HepG2 (cell line): Measurements from ENCODE around the gene CYTH1. TPM values are rescaled to one million over a fixed set of nuclear protein-coding genes. Genes with fewer than 3 reads are reported as not detected.

Experiments
- BHLHE40 ChIP-seq: IDR thresholded peaks from 2 replicates; pipeline ENCODE4 v1.6.1; 2011; ENCODE audit warnings: low read length, improper control_type of control experiment
- ELF4 ChIP-seq: sonication (generic); formaldehyde crosslinking; IDR thresholded peaks from 2 replicates; pipeline ENCODE4 v1.5.0; 2020; ENCODE audit warnings: missing genetic modification reagents, mild to moderate bottlenecking, moderate library complexity, borderline replicate concordance
- HMG20B ChIP-seq: conservative IDR thresholded peaks from 2 replicates; pipeline ENCODE4 v1.6.1; 2016; ENCODE audit warnings: missing genetic modification reagents, missing compliant biosample characterization
- KAT7 ChIP-seq: IDR thresholded peaks from 2 replicates; pipeline ENCODE4 v1.6.1; 2018; ENCODE audit warnings: borderline replicate concordance, missing compliant biosample characterization
- SNAPC5 ChIP-seq: sonication (generic); formaldehyde crosslinking; IDR thresholded peaks from 2 replicates; pipeline ENCODE4 v1.8.1; 2023; ENCODE audit warnings: mild to moderate bottlenecking, missing genetic modification reagents, borderline replicate concordance
- STAT6 ChIP-seq: sonication (generic); formaldehyde crosslinking; IDR thresholded peaks from 2 replicates; pipeline ENCODE4 v1.4.0; 2020; ENCODE audit warnings: missing genetic modification reagents, mild to moderate bottlenecking, borderline replicate concordance
- ZNF670 ChIP-seq: sonication (generic); formaldehyde crosslinking; IDR thresholded peaks from 2 replicates; pipeline ENCODE4 v1.8.0; 2022; ENCODE audit warnings: mild to moderate bottlenecking, missing genetic modification reagents, borderline replicate concordance
- ZNF891 ChIP-seq: sonication (generic); formaldehyde crosslinking; IDR thresholded peaks from 2 replicates; pipeline ENCODE4 v1.5.0; 2020; ENCODE audit warnings: mild to moderate bottlenecking, missing genetic modification reagents
- ZUFSP ChIP-seq: sonication (generic); formaldehyde crosslinking; IDR thresholded peaks from 2 replicates; pipeline ENCODE4 v1.9.0; 2021; ENCODE audit warnings: missing genetic modification reagents, mild to moderate bottlenecking, borderline replicate concordance
- polyA plus RNA-seq, 8 experiments: library from polyadenylated mRNA; depleted of rRNA in 3 of 8; stranded (reverse) in 7 of 8; unstranded in 1 of 8; fragments of >200 nt; fragmentation: Illumina TruSeq in 4 of 8; extraction: Trizol in 4 of 8; gene quantifications; 2 replicates each; pipeline versions ENCODE4 v1.2.1 to v1.2.3, GENCODE V29; 2011 to 2016; ENCODE audit warnings: low read depth in 4 of 8, missing spikeins in 1 of 8, mixed read lengths in 1 of 8; ENCODE audit not compliant: insufficient read depth in 1 of 8
- total RNA-seq, 5 experiments: library from RNA; depleted of rRNA; stranded (reverse); fragments of >200 nt; fragmentation: Illumina TruSeq; extraction: Trizol; gene quantifications; 2 replicates each; pipeline ENCODE4 v1.2.3, GENCODE V29; 2016; ENCODE audit warnings: low read depth in 1 of 5
- TF ChIP-seq, protein P1 (sequence below): sonication (generic); formaldehyde crosslinking; IDR thresholded peaks from 2 replicates; pipeline ENCODE4 v1.4.0; 2020; ENCODE audit warnings: mild to moderate bottlenecking, missing genetic modification reagents
- TF ChIP-seq, protein P2 (sequence below): sonication (generic); formaldehyde crosslinking; IDR thresholded peaks from 2 replicates; pipeline ENCODE4 v1.9.0; 2022; ENCODE audit warnings: low read depth, missing genetic modification reagents
- TF ChIP-seq, protein P3 (sequence below): sonication (generic); formaldehyde crosslinking; IDR thresholded peaks from 2 replicates; pipeline ENCODE4 v1.5.1; 2020; ENCODE audit warnings: missing genetic modification reagents, mild to moderate bottlenecking, borderline replicate concordance
- TF ChIP-seq, protein P4 (sequence below), 2 experiments: sonication (generic) in 1 of 2; formaldehyde crosslinking in 1 of 2; IDR thresholded peaks; 2 replicates each; pipeline versions ENCODE4 v1.4.0 to v1.6.1; 2018 to 2020; ENCODE audit warnings: missing genetic modification reagents in 2 of 2, borderline replicate concordance in 1 of 2, low read depth in 1 of 2, mild to moderate bottlenecking in 1 of 2, missing biosample characterization in 1 of 2
- TF ChIP-seq, protein P5 (sequence below): sonication (generic); formaldehyde crosslinking; IDR thresholded peaks from 2 replicates; pipeline ENCODE4 v1.4.0; 2020; ENCODE audit warnings: missing genetic modification reagents, low read depth, mild to moderate bottlenecking, borderline replicate concordance

CYTH1 gene
- total and polyA plus RNA-seq, 2 of the 13 experiments (the other 11 are each of a cell fraction or from before 2014, with no cell fraction given), result 20.1 to 48.9 TPM

DNA sequence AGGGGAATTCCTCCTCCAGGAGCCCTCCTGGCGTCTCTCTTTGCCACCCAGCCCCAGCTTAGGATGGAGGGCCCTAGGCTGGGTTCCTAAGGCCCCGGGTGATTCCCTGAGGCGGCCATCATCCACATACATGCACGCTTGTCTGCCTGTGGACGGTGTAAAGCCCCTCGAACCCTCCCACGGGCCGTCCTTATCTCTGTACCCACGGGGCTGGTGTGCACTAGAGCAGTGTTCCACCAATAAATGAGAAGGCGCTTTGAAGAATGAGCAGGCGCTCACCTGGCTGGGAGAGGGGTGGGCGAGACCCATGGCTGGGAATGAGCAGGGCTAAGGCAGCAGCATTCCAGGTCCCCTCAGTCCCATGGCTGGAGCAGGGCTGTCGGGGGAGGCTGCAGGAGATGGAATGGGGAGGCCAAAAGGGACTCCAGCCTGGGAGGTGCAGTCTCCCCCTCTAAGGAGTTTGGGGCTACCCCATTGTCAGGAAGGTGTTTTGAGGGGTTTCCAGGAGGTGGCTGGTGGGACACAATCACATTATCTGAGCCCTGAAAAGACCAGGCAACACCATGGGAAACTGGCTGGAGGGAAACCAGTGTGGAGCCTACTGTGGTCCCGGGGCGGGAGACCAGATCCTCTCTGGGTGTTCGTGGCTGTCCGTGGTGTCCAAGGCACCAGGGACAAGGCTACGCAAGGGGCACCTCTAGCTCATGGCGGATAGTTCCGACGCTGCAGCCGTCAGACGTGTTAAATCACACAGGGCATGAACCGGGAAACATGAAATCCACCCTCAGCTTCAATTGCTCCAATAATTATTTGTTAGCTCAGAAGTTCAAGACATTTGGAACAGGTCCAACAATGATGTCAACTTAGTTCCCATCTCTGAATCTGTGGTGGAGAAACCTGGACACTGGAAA lies 117.3 kb downstream of the CYTH1 start (continued):
- TF ChIP-seq KAT7 (CRISPR knock-in tag) (0 out of 2 replicates have a peak, but pooled peaks have one; percentile 15), SNAPC5 (CRISPR knock-in tag) (no peak), ELF4 (CRISPR knock-in tag) (no peak), STAT6 (no peak), ZNF891 (peak; percentile 37; the same call in 1 of the 2 replicates), BHLHE40 (no peak), HMG20B (CRISPR knock-in tag) (no peak), ZNF670 (no peak), ZUFSP (no peak)
- TF ChIP-seq, protein P1, sequence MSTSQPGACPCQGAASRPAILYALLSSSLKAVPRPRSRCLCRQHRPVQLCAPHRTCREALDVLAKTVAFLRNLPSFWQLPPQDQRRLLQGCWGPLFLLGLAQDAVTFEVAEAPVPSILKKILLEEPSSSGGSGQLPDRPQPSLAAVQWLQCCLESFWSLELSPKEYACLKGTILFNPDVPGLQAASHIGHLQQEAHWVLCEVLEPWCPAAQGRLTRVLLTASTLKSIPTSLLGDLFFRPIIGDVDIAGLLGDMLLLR (CRISPR knock-in tag), result no peak
- TF ChIP-seq, protein P2, sequence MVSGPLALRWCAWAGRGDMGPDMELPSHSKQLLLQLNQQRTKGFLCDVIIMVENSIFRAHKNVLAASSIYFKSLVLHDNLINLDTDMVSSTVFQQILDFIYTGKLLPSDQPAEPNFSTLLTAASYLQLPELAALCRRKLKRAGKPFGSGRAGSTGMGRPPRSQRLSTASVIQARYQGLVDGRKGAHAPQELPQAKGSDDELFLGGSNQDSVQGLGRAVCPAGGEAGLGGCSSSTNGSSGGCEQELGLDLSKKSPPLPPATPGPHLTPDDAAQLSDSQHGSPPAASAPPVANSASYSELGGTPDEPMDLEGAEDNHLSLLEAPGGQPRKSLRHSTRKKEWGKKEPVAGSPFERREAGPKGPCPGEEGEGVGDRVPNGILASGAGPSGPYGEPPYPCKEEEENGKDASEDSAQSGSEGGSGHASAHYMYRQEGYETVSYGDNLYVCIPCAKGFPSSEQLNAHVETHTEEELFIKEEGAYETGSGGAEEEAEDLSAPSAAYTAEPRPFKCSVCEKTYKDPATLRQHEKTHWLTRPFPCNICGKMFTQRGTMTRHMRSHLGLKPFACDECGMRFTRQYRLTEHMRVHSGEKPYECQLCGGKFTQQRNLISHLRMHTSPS (CRISPR knock-in tag), result no peak
- TF ChIP-seq, protein P3, sequence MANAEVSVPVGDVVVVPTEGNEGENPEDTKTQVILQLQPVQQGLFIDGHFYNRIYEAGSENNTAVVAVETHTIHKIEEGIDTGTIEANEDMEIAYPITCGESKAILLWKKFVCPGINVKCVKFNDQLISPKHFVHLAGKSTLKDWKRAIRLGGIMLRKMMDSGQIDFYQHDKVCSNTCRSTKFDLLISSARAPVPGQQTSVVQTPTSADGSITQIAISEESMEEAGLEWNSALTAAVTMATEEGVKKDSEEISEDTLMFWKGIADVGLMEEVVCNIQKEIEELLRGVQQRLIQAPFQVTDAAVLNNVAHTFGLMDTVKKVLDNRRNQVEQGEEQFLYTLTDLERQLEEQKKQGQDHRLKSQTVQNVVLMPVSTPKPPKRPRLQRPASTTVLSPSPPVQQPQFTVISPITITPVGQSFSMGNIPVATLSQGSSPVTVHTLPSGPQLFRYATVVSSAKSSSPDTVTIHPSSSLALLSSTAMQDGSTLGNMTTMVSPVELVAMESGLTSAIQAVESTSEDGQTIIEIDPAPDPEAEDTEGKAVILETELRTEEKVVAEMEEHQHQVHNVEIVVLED, result no peak
- TF ChIP-seq, protein P4, sequence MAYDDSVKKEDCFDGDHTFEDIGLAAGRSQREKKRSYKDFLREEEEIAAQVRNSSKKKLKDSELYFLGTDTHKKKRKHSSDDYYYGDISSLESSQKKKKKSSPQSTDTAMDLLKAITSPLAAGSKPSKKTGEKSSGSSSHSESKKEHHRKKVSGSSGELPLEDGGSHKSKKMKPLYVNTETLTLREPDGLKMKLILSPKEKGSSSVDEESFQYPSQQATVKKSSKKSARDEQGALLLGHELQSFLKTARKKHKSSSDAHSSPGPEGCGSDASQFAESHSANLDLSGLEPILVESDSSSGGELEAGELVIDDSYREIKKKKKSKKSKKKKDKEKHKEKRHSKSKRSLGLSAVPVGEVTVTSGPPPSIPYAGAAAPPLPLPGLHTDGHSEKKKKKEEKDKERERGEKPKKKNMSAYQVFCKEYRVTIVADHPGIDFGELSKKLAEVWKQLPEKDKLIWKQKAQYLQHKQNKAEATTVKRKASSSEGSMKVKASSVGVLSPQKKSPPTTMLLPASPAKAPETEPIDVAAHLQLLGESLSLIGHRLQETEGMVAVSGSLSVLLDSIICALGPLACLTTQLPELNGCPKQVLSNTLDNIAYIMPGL (CRISPR knock-in tag; IDR thresholded peaks at IDR 0.05; ENCODE audit: borderline replicate concordance in 1 of 2, low read depth in 1 of 2), result no peak
- TF ChIP-seq, protein P5, sequence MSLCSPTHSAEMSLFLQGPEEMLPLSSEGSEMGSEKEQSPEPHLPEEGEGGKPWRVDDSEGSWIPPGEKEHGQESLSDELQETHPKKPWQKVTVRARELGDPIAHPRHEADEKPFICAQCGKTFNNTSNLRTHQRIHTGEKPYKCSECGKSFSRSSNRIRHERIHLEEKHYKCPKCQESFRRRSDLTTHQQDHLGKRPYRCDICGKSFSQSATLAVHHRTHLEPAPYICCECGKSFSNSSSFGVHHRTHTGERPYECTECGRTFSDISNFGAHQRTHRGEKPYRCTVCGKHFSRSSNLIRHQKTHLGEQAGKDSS, result no peak
